ENCODE results near the gene FMN2.

DNA sequence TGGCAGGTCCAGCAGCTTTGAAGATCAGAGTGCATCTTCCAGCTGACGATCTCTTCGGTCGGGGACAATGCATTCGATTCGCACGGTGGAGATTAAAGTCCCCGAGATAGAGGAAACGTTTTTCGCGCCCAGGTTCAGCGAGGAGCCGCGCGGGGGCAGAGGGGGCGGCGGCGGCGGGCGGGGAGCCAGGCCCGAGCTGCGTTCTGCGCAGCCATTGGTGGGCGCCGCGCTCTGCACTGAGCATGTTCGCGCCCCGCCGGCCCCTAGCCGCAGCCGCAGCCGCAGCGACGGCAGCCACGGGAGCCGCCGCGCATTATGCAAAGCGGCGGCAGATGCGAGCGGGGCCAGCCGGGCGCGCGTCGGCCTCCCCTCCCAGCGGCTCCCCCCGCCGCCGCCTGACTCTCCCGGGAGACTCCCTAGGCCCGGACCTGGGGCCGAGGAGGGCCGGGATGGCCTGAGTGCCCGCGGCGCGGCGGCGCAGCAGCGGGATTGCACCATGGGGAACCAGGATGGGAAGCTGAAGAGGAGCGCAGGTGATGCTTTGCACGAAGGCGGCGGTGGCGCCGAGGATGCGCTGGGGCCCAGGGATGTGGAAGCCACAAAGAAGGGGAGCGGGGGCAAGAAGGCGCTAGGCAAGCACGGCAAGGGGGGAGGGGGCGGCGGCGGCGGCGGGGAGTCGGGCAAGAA lies at the start of gene FMN2:
- no peak for TF ChIP-seq EZH2 (IDR thresholded peaks at IDR 0.05; ENCODE audit: low read depth)
- TF ChIP-seq, protein P1, sequence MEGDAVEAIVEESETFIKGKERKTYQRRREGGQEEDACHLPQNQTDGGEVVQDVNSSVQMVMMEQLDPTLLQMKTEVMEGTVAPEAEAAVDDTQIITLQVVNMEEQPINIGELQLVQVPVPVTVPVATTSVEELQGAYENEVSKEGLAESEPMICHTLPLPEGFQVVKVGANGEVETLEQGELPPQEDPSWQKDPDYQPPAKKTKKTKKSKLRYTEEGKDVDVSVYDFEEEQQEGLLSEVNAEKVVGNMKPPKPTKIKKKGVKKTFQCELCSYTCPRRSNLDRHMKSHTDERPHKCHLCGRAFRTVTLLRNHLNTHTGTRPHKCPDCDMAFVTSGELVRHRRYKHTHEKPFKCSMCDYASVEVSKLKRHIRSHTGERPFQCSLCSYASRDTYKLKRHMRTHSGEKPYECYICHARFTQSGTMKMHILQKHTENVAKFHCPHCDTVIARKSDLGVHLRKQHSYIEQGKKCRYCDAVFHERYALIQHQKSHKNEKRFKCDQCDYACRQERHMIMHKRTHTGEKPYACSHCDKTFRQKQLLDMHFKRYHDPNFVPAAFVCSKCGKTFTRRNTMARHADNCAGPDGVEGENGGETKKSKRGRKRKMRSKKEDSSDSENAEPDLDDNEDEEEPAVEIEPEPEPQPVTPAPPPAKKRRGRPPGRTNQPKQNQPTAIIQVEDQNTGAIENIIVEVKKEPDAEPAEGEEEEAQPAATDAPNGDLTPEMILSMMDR (conservative IDR thresholded peaks at IDR 0.05): no peak
